ENCODE data around the gene UFD1.

Gene UFD1

GRCh38 chr22:19429950-19430889 lies 48.8 kb downstream of the UFD1 start:
- DNase-seq = peak in 4 of 51 donors; percentile 7 to 30 (median 12)

GRCh38 chr22:19424186-19424500 lies 54.9 kb downstream of the UFD1 start:
- no peak for DNase-seq

- peak in 1 of 51 donors; percentile 14 for DNase-seq
These were observed 56.3 kb downstream of the UFD1 start for GRCh38 chr22:19422440-19423301.

GRCh38 chr22:19420321-19420720 lies 58.7 kb downstream of the UFD1 start:
- no peak for DNase-seq

- DNase-seq = no peak
These were observed 59.4 kb downstream of the UFD1 start for GRCh38 chr22:19419464-19420178.

- DNase-seq = no peak
These were observed 59.9 kb downstream of the UFD1 start for GRCh38 chr22:19419086-19419463.

GRCh38 chr22:19412923-19413322 lies 66.1 kb downstream of the UFD1 start:
- DNase-seq = no peak

- DNase-seq = peak in 1 of 51 donors; percentile 16
These were observed 66.5 kb downstream of the UFD1 start for GRCh38 chr22:19412478-19412877.

- no peak for DNase-seq
These were observed 67.3 kb downstream of the UFD1 start for GRCh38 chr22:19411690-19412045.

GRCh38 chr22:19410941-19411689 lies 67.9 kb downstream of the UFD1 start:
- DNase-seq = peak in 1 of 51 donors; percentile 6

GRCh38 chr22:19407649-19408606 lies 71.1 kb downstream of the UFD1 start:
- no peak for DNase-seq

GRCh38 chr22:19406846-19407245 lies 72.1 kb downstream of the UFD1 start:
- no peak for DNase-seq

GRCh38 chr22:19406281-19406811 lies 72.6 kb downstream of the UFD1 start:
- DNase-seq = no peak

GRCh38 chr22:19405652-19406051 lies 73.3 kb downstream of the UFD1 start:
- no peak for DNase-seq

- DNase-seq = no peak
These were observed 73.9 kb downstream of the UFD1 start for GRCh38 chr22:19405133-19405532.

GRCh38 chr22:19404676-19405075 lies 74.3 kb downstream of the UFD1 start:
- DNase-seq = no peak

GRCh38 chr22:19402642-19403191 lies 76.3 kb downstream of the UFD1 start:
- DNase-seq = no peak

GRCh38 chr22:19401483-19401882 lies 77.5 kb downstream of the UFD1 start:
- DNase-seq = no peak

- DNase-seq = no peak
These were observed 78.1 kb downstream of the UFD1 start for GRCh38 chr22:19400881-19401280.
